ENCODE measurements around the gene NOTUM. TPM values are rescaled to one million over a fixed set of nuclear protein-coding genes. Genes with fewer than 3 reads are reported as not detected.

The NOTUM gene
- total RNA-seq, 4 donors from 2014 or later = not detected

DNA sequence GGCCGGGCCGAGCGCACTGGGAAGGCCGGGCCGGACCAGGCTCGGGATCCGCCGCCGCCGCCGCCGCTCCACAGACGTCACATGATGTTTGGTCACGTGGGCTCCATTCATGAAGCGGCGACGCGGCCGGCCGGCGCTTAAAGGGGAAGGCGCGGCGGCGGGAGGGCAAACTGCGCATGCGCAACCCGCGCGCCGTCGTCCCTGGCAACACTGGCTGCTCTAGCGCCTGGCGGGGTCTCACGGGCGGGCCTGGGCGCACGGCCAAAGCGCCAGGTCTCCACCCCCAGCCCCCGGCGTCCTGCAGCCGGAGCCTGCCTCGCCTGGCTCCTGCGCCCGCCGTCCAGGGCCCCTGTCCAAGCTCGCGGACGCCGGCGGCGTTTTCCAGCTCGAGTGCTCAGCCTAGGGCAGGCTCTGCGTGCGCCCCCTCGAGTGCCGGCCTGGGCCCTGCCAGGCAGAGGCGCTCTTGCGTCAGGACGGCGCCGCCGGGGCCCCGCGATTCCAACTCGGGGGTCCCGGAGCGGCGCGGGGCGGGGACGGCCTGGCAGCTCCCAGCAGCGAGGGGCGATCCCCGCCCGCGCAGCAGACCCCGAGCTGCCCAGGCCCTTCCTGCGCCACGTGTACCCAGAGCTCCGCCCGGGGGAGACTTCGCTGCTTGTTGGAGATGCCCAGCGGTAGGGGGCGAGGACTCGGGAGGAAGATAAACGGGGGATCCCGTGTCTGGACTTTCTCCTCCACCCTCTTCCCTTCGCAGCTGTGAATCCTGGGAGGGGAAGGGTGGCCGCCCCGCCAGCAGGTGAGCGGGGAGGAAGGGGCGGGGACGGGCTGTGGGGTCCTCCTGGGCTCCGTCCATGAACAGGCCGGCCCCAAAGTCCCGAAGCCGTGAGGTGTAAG lies 33.1 kb downstream of the NOTUM start, which contains the start of gene MAFG:
MAFG (minus strand) TSS at position 83 of the 891 bp plus-strand sequence. CDS start 4,550 bp downstream, outside the sequence.
- TF ChIP-seq, protein P1, sequence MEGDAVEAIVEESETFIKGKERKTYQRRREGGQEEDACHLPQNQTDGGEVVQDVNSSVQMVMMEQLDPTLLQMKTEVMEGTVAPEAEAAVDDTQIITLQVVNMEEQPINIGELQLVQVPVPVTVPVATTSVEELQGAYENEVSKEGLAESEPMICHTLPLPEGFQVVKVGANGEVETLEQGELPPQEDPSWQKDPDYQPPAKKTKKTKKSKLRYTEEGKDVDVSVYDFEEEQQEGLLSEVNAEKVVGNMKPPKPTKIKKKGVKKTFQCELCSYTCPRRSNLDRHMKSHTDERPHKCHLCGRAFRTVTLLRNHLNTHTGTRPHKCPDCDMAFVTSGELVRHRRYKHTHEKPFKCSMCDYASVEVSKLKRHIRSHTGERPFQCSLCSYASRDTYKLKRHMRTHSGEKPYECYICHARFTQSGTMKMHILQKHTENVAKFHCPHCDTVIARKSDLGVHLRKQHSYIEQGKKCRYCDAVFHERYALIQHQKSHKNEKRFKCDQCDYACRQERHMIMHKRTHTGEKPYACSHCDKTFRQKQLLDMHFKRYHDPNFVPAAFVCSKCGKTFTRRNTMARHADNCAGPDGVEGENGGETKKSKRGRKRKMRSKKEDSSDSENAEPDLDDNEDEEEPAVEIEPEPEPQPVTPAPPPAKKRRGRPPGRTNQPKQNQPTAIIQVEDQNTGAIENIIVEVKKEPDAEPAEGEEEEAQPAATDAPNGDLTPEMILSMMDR (IDR thresholded peaks at IDR 0.05; ENCODE audit: low read depth) = no peak

DNA sequence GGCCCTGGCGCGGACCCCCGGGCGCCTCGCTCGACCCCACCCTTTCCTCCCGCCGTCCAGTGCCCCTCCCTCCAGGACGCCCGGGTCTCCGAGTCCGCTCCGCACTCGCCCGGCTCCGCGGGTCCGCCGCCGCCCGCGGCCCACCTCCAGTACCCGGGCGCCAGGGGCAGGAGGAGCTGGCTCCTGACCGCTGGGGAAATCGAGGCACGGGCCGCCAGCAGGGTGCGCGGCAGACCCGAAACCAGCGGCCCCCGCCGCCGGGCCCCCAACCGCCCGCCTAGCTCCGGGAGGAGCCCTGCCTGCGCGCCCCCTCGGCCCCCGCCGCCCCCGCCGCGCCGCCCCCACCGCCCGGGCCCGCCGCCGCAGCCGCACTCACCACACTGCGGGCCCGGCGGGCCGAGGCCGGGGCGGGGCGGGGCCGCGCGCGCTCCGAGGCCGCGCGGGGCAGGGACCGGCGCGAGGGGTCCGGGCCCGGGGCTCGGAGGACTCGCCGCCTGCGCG lies 33.8 kb downstream of the NOTUM start:
- TF ChIP-seq, protein P1 (IDR thresholded peaks at IDR 0.05; ENCODE audit: low read depth) = no peak

DNA sequence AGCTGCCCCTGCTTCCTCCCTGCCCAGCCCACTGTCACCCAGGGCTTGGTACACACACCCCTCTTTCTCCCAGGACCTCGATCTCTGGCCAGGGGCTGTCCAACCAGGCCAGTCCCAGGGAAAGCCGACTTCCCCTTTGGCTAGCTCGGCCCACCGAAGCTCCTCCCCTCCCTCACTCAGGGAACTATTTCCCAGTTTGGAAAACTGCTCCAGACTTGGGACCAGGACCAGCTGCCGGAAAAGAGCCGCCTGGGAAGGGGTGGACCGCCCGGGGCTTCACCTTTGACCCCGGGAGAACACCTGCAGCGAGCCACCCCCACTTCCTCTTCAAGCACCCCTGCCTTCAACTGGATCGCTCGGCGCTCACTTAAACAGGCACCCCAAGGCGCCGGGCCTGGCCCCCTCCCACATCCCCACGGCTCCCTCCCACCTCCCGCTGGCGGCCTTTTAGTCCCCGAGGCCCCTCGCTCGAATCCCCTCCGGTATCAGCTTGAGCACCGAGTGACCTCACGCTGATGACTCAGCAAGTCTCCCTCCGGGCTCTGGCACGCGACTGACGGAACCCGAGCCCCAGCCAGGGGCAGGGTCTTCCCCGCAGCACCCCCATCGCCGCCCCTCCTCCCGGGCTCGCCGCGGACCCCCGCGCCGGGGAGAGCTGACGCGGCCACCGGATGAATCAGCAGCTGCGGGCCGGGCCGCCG lies 34.4 kb downstream of the NOTUM start:
- TF ChIP-seq, protein P1 (IDR thresholded peaks at IDR 0.05; ENCODE audit: low read depth) = no peak

DNA sequence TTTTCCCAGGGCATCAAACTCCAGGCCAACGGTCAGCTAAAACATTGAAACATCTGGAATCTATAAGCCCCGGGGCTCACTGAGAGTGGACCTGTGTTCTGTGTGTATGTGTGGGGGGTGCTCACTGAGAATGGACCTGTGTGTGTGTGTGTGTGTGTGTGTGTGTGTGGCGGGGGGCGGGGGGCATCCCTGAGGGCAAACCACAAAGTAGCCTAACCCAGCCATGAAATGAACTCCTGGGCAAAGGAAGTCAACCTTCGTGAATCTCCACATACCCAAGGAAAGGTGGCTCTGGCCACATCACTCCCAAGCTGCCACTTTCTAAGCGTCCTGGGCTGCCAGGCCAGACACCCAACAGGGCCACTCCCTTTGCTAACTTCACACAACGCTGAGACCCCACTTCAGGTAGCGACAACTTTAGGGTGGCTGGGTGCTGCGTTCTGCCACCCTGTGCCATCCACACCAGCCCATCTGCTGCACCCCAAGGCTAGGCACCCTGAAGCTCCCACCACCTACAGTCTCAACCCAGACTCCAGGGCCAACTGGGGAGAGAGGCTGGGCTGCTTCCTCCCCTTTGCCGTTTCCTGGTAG lies 35.0 kb downstream of the NOTUM start:
- TF ChIP-seq, protein P1 (IDR thresholded peaks at IDR 0.05; ENCODE audit: low read depth) = no peak

DNA sequence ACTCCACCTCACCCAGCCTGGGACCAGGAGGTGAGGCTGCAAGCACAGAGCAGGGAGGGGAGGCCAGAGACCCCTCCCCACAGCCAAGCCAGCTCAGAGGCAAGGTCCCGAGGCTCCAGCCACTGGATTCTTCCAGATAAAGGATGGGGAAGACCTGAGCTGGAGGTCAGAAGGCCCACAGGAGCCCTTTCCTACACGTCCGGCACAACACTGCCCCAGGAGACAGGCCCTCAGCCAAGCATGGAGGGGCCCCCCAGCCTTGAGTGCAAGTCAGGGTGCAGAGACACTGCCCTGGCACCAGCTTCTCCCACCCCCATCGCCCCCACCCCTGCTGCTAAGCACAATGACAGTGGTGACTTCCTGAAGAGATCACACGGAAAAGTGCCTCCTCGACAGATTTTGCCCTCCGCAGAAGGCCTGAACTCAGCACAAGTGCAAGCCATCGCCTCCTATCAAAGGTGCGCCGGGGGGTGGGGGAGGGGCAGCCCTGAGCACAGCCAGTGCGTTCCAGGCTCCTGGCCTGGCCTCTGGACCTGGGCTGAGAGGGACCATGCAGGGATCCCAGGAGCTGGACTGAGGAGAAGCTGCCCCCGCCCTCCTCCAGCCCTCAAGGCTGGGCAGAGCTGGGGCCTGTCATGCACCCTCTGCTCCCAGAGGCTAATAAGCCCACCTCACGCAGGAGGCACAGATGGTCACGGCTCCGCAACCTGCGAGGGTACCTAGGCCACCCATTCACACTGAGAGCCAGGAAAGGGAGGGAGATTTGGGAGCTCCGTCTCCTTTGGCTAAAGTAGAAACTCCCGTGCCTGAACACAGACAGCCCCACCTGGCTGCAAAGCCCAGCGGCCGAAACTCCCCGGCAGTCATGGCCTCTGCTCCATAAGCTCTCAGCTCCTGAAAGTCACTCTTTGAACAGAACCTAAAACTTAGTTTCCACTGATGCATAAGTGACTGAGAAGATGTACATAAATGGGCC lies 36.1 kb downstream of the NOTUM start:
- TF ChIP-seq, protein P1 (IDR thresholded peaks at IDR 0.05; ENCODE audit: low read depth) = no peak

DNA sequence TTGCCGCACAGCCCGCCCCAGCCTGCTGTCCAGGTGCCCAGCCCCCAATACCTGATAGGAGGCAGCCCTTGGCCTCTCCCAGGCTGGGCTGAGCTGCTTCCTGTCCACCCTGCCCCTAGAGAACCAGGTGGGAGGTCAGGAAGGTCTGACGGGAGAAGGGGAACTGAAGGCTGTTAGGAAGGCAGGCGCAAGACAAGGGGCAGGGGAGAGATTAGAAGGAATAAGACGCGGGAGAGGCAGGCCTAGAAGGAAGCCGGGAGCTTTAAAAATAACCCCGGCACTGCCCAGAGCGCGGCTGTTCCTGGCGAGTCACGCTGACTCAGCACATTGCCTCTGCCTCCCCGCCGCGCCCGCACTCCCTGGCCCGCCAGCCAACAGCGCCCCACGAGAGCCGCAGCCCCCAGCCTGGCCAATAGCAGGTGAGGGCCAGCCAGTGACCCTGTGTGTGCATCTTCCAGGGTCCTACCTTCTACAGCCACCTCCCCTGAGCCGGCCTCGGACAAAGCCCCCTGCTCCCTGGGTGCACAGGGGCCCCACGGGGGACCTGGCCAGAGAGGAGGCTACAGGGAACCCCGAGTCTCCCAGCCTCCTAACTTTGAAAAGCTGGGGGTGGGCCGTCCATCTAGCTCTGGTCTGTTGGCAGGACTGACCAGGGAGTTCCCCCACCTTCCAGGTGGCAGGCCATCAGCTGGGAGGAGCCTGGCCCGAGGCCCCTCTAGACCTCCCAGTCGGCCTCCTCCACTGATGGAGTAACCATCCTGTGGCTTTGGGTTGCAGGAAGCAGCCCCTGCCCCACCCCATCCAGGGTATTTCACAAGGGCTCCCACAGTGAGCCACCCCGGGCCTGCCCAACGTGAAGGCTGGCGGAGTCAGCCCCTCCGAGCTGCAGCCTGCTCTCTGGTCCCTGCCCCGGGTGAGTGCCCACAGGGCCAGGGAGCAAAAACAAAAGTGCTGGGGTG lies 37.4 kb downstream of the NOTUM start:
- TF ChIP-seq, protein P1 (IDR thresholded peaks at IDR 0.05; ENCODE audit: low read depth) = no peak
